ENCODE data around the gene MRPL57.
"Not testable (repeated sequence)": the region's sequence is repeated elsewhere in the genome, so short reads cannot be mapped to it uniquely, and the experiment has no call there.

- TF ChIP-seq, protein P1, sequence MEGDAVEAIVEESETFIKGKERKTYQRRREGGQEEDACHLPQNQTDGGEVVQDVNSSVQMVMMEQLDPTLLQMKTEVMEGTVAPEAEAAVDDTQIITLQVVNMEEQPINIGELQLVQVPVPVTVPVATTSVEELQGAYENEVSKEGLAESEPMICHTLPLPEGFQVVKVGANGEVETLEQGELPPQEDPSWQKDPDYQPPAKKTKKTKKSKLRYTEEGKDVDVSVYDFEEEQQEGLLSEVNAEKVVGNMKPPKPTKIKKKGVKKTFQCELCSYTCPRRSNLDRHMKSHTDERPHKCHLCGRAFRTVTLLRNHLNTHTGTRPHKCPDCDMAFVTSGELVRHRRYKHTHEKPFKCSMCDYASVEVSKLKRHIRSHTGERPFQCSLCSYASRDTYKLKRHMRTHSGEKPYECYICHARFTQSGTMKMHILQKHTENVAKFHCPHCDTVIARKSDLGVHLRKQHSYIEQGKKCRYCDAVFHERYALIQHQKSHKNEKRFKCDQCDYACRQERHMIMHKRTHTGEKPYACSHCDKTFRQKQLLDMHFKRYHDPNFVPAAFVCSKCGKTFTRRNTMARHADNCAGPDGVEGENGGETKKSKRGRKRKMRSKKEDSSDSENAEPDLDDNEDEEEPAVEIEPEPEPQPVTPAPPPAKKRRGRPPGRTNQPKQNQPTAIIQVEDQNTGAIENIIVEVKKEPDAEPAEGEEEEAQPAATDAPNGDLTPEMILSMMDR (IDR thresholded peaks at IDR 0.05), result not testable (repeated sequence)
- not testable (repeated sequence) for TF ChIP-seq POLR2A (IDR thresholded peaks at IDR 0.05)
These were observed 10.0 kb downstream of the MRPL57 start for GRCh38 chr13:21186410-21186809.
